HepG2 (cell line): ENCODE results near the gene TAGLN2.

Experiments
- HDAC2 ChIP-seq: sonication (generic); formaldehyde crosslinking; IDR thresholded peaks from 2 replicates; pipeline ENCODE4 v1.4.0; 2020; ENCODE audit warnings: missing genetic modification reagents
- IRF2 ChIP-seq: IDR thresholded peaks from 2 replicates; pipeline ENCODE4 v1.6.1; 2018; ENCODE audit warnings: missing genetic modification reagents, missing compliant biosample characterization
- LCORL ChIP-seq, 2 experiments: fragments of 450-650 bp in 1 of 2; sonication (generic) in 1 of 2; formaldehyde crosslinking in 1 of 2; IDR thresholded peaks; 2 replicates each; pipeline versions ENCODE4 v1.5.0 to v1.6.1; 2017 to 2020; ENCODE audit warnings: antibody characterized with exemption in 1 of 2, missing genetic modification reagents in 1 of 2
- REPIN1 ChIP-seq: sonication (generic); formaldehyde crosslinking; IDR thresholded peaks from 2 replicates; pipeline ENCODE4 v1.8.0; 2022; ENCODE audit warnings: missing genetic modification reagents, low read depth, mild to moderate bottlenecking, borderline replicate concordance
- ZFX ChIP-seq: sonication (generic); formaldehyde crosslinking; IDR thresholded peaks from 2 replicates; pipeline ENCODE4 v1.4.0; 2020; ENCODE audit warnings: mild to moderate bottlenecking, low read depth, missing genetic modification reagents, moderate library complexity
- ZNF138 ChIP-seq: sonication (generic); formaldehyde crosslinking; IDR thresholded peaks from 2 replicates; pipeline ENCODE4 v1.5.0; 2020; ENCODE audit warnings: mild to moderate bottlenecking, low read depth, missing genetic modification reagents
- TF ChIP-seq, protein P1 (sequence below): sonication (generic); formaldehyde crosslinking; IDR thresholded peaks from 2 replicates; pipeline ENCODE4 v1.5.0; 2020; ENCODE audit warnings: mild to moderate bottlenecking, missing genetic modification reagents, moderate library complexity
- TF ChIP-seq, protein P2 (sequence below): sonication (generic); formaldehyde crosslinking; IDR thresholded peaks from 2 replicates; pipeline ENCODE4 v1.5.0; 2020; ENCODE audit warnings: mild to moderate bottlenecking, missing genetic modification reagents

DNA sequence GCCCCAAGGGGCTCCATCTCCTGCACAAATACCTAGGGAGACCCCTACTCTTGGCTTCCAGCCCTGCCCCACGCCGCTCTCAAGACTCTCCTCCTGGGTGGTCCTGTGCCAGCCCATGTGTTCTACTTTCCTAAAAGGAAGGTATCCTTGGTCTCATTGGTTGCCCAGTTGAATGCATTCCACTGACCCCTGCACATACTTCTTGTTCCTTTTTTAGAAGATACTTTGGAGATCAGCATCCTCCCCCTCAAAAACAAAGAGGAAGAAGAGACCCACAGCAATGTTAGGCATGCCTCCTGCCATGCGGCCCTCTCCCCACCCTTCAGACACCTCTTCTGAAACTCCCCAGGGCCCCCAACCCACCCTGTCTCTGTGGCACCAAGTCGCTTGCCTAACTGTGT lies 24.7 kb upstream of the TAGLN2 start:
- TF ChIP-seq ZNF138 (CRISPR knock-in tag): no peak
- TF ChIP-seq, protein P1, sequence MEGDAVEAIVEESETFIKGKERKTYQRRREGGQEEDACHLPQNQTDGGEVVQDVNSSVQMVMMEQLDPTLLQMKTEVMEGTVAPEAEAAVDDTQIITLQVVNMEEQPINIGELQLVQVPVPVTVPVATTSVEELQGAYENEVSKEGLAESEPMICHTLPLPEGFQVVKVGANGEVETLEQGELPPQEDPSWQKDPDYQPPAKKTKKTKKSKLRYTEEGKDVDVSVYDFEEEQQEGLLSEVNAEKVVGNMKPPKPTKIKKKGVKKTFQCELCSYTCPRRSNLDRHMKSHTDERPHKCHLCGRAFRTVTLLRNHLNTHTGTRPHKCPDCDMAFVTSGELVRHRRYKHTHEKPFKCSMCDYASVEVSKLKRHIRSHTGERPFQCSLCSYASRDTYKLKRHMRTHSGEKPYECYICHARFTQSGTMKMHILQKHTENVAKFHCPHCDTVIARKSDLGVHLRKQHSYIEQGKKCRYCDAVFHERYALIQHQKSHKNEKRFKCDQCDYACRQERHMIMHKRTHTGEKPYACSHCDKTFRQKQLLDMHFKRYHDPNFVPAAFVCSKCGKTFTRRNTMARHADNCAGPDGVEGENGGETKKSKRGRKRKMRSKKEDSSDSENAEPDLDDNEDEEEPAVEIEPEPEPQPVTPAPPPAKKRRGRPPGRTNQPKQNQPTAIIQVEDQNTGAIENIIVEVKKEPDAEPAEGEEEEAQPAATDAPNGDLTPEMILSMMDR (CRISPR knock-in tag): no peak
- TF ChIP-seq, protein P2, sequence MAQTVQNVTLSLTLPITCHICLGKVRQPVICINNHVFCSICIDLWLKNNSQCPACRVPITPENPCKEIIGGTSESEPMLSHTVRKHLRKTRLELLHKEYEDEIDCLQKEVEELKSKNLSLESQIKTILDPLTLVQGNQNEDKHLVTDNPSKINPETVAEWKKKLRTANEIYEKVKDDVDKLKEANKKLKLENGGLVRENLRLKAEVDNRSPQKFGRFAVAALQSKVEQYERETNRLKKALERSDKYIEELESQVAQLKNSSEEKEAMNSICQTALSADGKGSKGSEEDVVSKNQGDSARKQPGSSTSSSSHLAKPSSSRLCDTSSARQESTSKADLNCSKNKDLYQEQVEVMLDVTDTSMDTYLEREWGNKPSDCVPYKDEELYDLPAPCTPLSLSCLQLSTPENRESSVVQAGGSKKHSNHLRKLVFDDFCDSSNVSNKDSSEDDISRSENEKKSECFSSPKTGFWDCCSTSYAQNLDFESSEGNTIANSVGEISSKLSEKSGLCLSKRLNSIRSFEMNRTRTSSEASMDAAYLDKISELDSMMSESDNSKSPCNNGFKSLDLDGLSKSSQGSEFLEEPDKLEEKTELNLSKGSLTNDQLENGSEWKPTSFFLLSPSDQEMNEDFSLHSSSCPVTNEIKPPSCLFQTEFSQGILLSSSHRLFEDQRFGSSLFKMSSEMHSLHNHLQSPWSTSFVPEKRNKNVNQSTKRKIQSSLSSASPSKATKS (CRISPR knock-in tag): no peak
- TF ChIP-seq LCORL (IDR thresholded peaks at IDR 0.05): no peak
- no peak for TF ChIP-seq LCORL (CRISPR knock-in tag; IDR thresholded peaks at IDR 0.05)
- TF ChIP-seq HDAC2: no peak
- no peak for TF ChIP-seq REPIN1 (CRISPR knock-in tag)
- TF ChIP-seq IRF2: no peak
- TF ChIP-seq ZFX (CRISPR knock-in tag): no peak
